BJ (cell line): ENCODE data around the gene TRPM3. TPM values are rescaled to one million over a fixed set of nuclear protein-coding genes. Genes with fewer than 3 reads are reported as not detected.

ENCODE experiments used
- CTCF ChIA-PET: fragments of 350-600 bp; formaldehyde crosslinking; extraction: SDS; loops from one replicate; lab custom pipeline; 2021; ENCODE audit warnings: antibody characterized with exemption, inconsistent platforms; lab: Yijun Ruan, JAX
- POLR2A ChIA-PET: fragments of 300-600 bp; sonication (Branson Sonifier 250); formaldehyde crosslinking; extraction: SDS; loops from one replicate; lab custom pipeline; 2021; ENCODE audit warnings: antibody characterized with exemption; lab: Charles Lee
- DNase-seq: peaks from one replicate; pipeline ENCODE4 v3.0.0-alpha.2; 2011; ENCODE audit warnings: low read depth
- H3K27me3 ChIP-seq: 2 replicates; pipeline ENCODE4 v1.6.0; 2011; ENCODE audit warnings: low read length; ENCODE audit not compliant: control insufficient read depth, insufficient read depth
- H3K36me3 ChIP-seq: 2 replicates; pipeline ENCODE4 v1.5.1; 2011; ENCODE audit warnings: low read length; ENCODE audit not compliant: control insufficient read depth, insufficient read depth
- H3K4me3 ChIP-seq: 2 replicates; pipeline ENCODE4 v1.5.1; 2011; ENCODE audit warnings: low read depth, mild to moderate bottlenecking, control low read depth, low read length
- polyA plus RNA-seq: library from polyadenylated mRNA; depleted of rRNA; stranded (reverse); fragments of >200 nt; gene quantifications from 2 replicates; pipeline ENCODE4 v1.2.3, GENCODE V29; 2011
- TF ChIP-seq, protein P1 (sequence below): IDR thresholded peaks from 2 replicates; pipeline ENCODE4 v1.5.1; 2011; ENCODE audit warnings: low read depth, mild to moderate bottlenecking, control low read depth, inconsistent platforms, low read length, moderate library complexity; ENCODE audit not compliant: insufficient read depth

The TRPM3 gene
- polyA plus RNA-seq, 1 experiment: 0.07 TPM

DNA sequence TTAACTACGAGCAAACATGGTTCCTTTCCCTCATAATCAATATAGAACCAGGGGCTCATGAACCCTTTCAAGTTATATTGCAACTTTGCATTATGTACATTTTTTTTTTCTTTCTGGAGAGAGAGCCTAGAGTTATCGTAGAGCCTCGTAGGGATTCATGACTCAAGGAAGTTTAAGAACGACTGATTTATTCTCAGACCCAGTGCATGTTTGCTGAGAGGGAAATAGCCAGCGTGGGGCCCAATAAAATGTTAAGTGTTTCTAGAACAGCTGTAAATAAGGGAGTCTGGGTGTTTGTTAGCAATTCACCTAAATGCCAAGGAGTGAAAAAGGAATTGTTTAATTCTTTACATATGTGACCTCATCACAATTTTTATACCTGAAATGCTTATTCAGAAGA is 587.9 kb downstream of the TRPM3 start:
- no peak overlapping the region for H3K4me3 ChIP-seq
- POLR2A ChIA-PET: no interaction called here
- no peak for DNase-seq
- no peaks in the 10 kb centered on the region for H3K27me3 ChIP-seq
- CTCF ChIA-PET: no interaction called here
- TF ChIP-seq, protein P1, sequence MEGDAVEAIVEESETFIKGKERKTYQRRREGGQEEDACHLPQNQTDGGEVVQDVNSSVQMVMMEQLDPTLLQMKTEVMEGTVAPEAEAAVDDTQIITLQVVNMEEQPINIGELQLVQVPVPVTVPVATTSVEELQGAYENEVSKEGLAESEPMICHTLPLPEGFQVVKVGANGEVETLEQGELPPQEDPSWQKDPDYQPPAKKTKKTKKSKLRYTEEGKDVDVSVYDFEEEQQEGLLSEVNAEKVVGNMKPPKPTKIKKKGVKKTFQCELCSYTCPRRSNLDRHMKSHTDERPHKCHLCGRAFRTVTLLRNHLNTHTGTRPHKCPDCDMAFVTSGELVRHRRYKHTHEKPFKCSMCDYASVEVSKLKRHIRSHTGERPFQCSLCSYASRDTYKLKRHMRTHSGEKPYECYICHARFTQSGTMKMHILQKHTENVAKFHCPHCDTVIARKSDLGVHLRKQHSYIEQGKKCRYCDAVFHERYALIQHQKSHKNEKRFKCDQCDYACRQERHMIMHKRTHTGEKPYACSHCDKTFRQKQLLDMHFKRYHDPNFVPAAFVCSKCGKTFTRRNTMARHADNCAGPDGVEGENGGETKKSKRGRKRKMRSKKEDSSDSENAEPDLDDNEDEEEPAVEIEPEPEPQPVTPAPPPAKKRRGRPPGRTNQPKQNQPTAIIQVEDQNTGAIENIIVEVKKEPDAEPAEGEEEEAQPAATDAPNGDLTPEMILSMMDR: no peak
- H3K36me3 ChIP-seq: no peaks in the 10 kb centered on the region

DNA sequence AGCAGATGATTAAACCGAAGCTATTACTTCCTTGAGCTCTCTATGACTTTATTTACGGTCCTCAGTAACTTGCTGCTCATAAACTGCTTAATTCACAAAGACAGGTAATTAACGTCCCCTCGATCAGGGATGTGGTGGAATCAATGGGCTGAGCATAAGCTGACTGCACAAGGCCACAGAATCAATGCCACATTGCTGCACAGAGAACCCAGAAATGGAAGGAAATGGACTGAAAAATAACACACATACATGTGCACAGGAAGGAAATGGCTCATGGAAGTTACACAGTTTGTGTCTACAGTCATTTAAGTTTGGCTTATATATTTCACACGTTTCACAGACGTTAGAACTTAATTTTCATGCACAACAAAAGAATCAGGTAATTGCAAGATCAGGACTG is 588.7 kb downstream of the TRPM3 start:
- ChIA-PET CTCF (no interaction called here), POLR2A (no interaction called here)
- TF ChIP-seq, protein P1: no peak
- Histone ChIP-seq H3K4me3 (no peak overlapping the region), H3K36me3 (no peaks in the 10 kb centered on the region), H3K27me3 (no peaks in the 10 kb centered on the region)
- no peak for DNase-seq

DNA sequence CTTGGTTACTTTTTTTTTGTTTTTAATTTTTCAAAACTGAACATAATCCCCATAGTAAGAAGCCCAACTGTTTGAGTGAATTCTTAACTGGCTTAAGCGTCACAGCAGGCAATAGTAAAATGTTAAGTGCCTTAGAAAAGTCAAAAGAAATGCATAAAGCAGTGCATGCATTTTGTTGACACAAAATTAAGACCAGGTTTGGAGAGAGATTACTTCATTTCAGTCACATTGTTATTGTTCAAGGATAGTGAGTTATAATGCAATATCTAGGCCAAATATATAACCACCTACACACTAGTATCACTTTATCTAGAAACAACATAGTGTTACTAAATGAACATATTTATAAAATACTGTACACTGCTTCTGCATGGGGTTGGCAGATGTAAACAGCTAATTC is 590.1 kb downstream of the TRPM3 start:
- POLR2A ChIA-PET: no interaction called here
- Histone ChIP-seq H3K4me3 (no peak overlapping the region), H3K27me3 (no peaks in the 10 kb centered on the region), H3K36me3 (no peaks in the 10 kb centered on the region)
- TF ChIP-seq, protein P1: no peak
- DNase-seq: no peak
- CTCF ChIA-PET: interaction anchor here (0.8 to 1.0 kb wide), 2 partner anchors 8 to 20 kb away, joined by 3 read pairs; no protein-coding TSS in a partner anchor

DNA sequence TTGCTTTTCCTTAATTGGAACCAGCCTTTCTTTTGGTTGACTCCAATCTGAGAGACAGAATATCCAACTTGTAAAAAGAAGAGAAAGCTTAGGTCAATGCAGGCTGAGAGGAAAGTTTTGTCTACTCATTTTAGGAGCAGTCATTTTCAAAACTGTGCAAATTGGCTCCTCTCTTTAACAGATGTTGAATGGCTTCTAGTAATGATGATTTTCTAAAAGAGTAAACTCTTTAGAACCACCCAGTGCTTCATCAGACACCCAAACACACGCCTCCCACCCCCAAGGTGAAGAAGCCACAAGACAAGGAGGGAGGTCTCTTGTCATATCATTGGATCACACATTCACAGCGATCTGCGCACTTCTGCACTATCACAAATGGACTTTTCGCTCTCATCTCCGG is 590.7 kb downstream of the TRPM3 start:
- ChIA-PET POLR2A (no interaction called here), CTCF (interaction anchor here (1.0 kb wide), 1 partner anchor 9 kb away, joined by 3 read pairs; no protein-coding TSS in a partner anchor)
- H3K36me3 ChIP-seq: no peaks in the 10 kb centered on the region
- TF ChIP-seq, protein P1: no peak
- no peaks in the 10 kb centered on the region for H3K27me3 ChIP-seq
- no peak overlapping the region for H3K4me3 ChIP-seq
- no peak for DNase-seq

DNA sequence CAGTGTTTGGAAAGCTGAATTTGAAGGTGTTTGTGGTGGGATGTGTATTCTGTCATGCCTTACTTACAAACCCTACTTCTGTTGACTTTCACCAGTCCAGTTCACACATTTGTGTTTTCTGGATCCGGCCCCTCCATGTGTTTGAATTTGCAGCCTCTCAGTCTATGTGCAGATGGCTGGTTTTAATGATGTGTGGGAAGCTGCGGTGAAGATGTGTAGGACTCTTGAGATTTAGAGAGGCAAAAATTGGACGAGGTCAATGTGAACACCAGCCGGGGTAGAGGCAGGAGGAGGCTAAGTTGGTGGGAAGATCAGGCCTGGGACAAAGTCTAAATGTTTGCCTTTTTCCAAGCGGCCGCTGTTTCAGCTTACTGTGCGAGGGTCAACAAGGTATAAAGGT is 591.6 kb downstream of the TRPM3 start:
- POLR2A ChIA-PET: no interaction called here
- Histone ChIP-seq H3K4me3 (no peak overlapping the region), H3K27me3 (no peaks in the 10 kb centered on the region), H3K36me3 (no peaks in the 10 kb centered on the region)
- TF ChIP-seq, protein P1: no peak
- CTCF ChIA-PET: no interaction called here
- no peak for DNase-seq
